Endothelial cell (in vitro differentiated cells): ENCODE data around the gene MEG3. TPM values are rescaled to one million over a fixed set of nuclear protein-coding genes. Genes with fewer than 3 reads are reported as not detected.

Source experiments
- DNase-seq: peaks from one replicate; pipeline ENCODE4 v3.0.0; 2021; ENCODE audit warnings: low spot score
- H3K27ac Mint-ChIP-seq: one replicate; pipeline ENCODE4 v1.8.0; 2021; ENCODE audit warnings: mixed read lengths, inconsistent platforms; ENCODE audit not compliant: unreplicated experiment
- H3K27me3 Mint-ChIP-seq: one replicate; pipeline ENCODE4 v1.8.0; 2021; ENCODE audit warnings: mild to moderate bottlenecking, moderate library complexity, mixed read lengths, inconsistent platforms; ENCODE audit not compliant: unreplicated experiment
- H3K36me3 Mint-ChIP-seq: one replicate; pipeline ENCODE4 v1.8.0; 2021; ENCODE audit warnings: mild to moderate bottlenecking, low read depth, mixed read lengths, inconsistent platforms; ENCODE audit not compliant: unreplicated experiment
- H3K4me1 Mint-ChIP-seq: one replicate; pipeline ENCODE4 v1.8.0; 2021; ENCODE audit warnings: mild to moderate bottlenecking, mixed read lengths, inconsistent platforms; ENCODE audit not compliant: unreplicated experiment
- H3K4me3 Mint-ChIP-seq: one replicate; pipeline ENCODE4 v1.8.0; 2021; ENCODE audit warnings: mild to moderate bottlenecking, mixed read lengths, inconsistent platforms; ENCODE audit not compliant: unreplicated experiment
- H3K9me3 Mint-ChIP-seq: one replicate; pipeline ENCODE4 v1.8.0; 2021; ENCODE audit warnings: mixed read lengths, inconsistent platforms; ENCODE audit not compliant: unreplicated experiment
- CTCF ChIP-seq: fragments of 200-600 bp; sonication (generic); IDR thresholded peaks from one replicate; pipeline ENCODE4 v1.5.0; 2021; ENCODE audit warnings: antibody characterized with exemption; ENCODE audit not compliant: unreplicated experiment
- total RNA-seq: library from RNA; stranded (reverse); fragmentation: NEBNext Ultra II Directional; extraction: Animal tissue kit (Norgen Biotek cat#: 25700); gene quantifications from one replicate; pipeline ENCODE4 v1.2.1, GENCODE V29; 2021; ENCODE audit not compliant: unreplicated experiment

Gene MEG3
- total RNA-seq, 1 donor from 2014 or later = not detected

- Mint-ChIP-seq H3K4me3 (no peak overlapping the region), H3K9me3 (no peaks in the 10 kb centered on the region), H3K4me1 (no peaks in the 10 kb centered on the region), H3K27me3 (peaks cover 1% of the 10 kb centered on the region), H3K27ac (no peak overlapping the region), H3K36me3 (no peaks in the 10 kb centered on the region)
- DNase-seq = no peak
- no peak for TF ChIP-seq CTCF
Measured at GRCh38 chr14:100851946-100852620, 26.2 kb downstream of the MEG3 start.

GRCh38 chr14:100854435-100854834 lies 28.5 kb downstream of the MEG3 start:
- TF ChIP-seq CTCF = no peak
- no peaks in the 10 kb centered on the region for H3K36me3 Mint-ChIP-seq

GRCh38 chr14:100855256-100855930 lies 29.5 kb downstream of the MEG3 start:
- Mint-ChIP-seq H3K9me3 (no peaks in the 10 kb centered on the region), H3K36me3 (no peaks in the 10 kb centered on the region), H3K27me3 (peaks cover 1% of the 10 kb centered on the region), H3K4me1 (no peaks in the 10 kb centered on the region), H3K4me3 (no peak overlapping the region), H3K27ac (no peak overlapping the region)
- no peak for TF ChIP-seq CTCF
- no peak for DNase-seq

More at GRCh38 chr14:100854435-100854834, 28.5 kb downstream of the MEG3 start:
- Mint-ChIP-seq H3K27me3 (peaks cover 1% of the 10 kb centered on the region), H3K4me3 (no peak overlapping the region), H3K9me3 (no peaks in the 10 kb centered on the region), H3K27ac (no peak overlapping the region), H3K4me1 (no peaks in the 10 kb centered on the region)
- DNase-seq = no peak

- Mint-ChIP-seq H3K27me3 (peaks cover 1% of the 10 kb centered on the region), H3K36me3 (no peaks in the 10 kb centered on the region), H3K9me3 (no peaks in the 10 kb centered on the region), H3K4me1 (no peaks in the 10 kb centered on the region), H3K4me3 (no peak overlapping the region), H3K27ac (no peak overlapping the region)
- TF ChIP-seq CTCF = no peak
- DNase-seq = no peak
Measured at GRCh38 chr14:100856056-100856950, 30.4 kb downstream of the MEG3 start.
